Measurements from ENCODE around the gene FLYWCH1. TPM values are rescaled to one million over a fixed set of nuclear protein-coding genes. Genes with fewer than 3 reads are reported as not detected.
"Not testable (repeated sequence)": the region's sequence is repeated elsewhere in the genome, so short reads cannot be mapped to it uniquely, and the experiment has no call there.

FLYWCH1 gene
- total and polyA plus RNA-seq, 5 donors, result 28.9 to 43.9 (median 36.1) TPM

GRCh38 chr16:2899564-2900072 lies 12.1 kb upstream of the FLYWCH1 start:
- Histone ChIP-seq H3K9me3 (ENCODE audit: control insufficient read depth, low read length) (no peaks in the 10 kb centered on the region), H3K27me3 (ENCODE audit: control insufficient read depth, insufficient read depth) (no peaks in the 10 kb centered on the region), H3K4me1 (ENCODE audit: control insufficient read depth, insufficient read depth, low read length) (no peaks in the 10 kb centered on the region), H3K27ac (ENCODE audit: low read length) (no peak overlapping the region), H3K4me3 (ENCODE audit: low read length) (no peak overlapping the region)
- 92% methylated on average over 13 of the region's 13 CpGs for WGBS
- ATAC-seq (no peak), DNase-seq (peak in 1 of 3 donors; percentile 34)
- intact Hi-C loops (cut with DNase I), result no loop called here

DNA sequence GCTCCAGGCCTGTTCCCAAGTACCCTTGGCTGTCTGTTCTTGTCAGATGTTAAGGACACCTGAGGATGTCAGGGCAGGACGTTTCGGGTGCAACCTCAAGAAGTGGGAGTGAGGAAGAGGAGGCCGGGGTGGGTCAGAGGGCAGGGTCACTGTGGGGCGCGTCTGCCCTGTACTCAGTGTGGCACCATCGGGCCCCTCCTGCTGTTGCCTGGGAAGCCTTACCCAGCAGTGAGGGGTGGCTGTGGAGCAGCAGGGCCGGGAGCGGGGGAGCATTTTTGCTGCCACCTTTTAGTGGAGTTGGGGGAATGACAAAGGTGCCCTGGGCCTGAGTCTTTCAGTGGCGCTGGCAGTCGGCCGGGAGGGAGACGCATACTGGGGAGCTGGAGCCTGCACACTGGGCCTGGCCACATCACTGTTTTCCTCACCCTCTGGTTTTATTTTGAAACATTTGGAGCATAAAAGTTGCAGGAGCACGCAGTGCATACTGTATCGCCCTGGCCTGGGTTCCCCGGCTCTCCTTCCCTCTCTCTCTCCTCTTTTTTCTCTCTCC lies 11.1 kb upstream of the FLYWCH1 start:
- intact Hi-C loops (cut with DNase I), result no loop called here
- Histone ChIP-seq H3K4me1 (ENCODE audit: control insufficient read depth, insufficient read depth, low read length) (no peaks in the 10 kb centered on the region), H3K9me3 (ENCODE audit: control insufficient read depth, low read length) (no peaks in the 10 kb centered on the region), H3K4me3 (ENCODE audit: low read length) (no peak overlapping the region), H3K27ac (ENCODE audit: low read length) (no peak overlapping the region), H3K27me3 (ENCODE audit: control insufficient read depth, insufficient read depth) (no peaks in the 10 kb centered on the region)
- ATAC-seq (no peak), DNase-seq (peak in 1 of 3 donors; percentile 59)
- WGBS, result 92% methylated on average over 15 of the region's 15 CpGs

GRCh38 chr16:2902337-2903130 lies 9.2 kb upstream of the FLYWCH1 start:
- ATAC-seq (no peak), DNase-seq (peak in 1 of 3 donors; percentile 51)
- H3K9me3 ChIP-seq (ENCODE audit: control insufficient read depth, low read length), result no peaks in the 10 kb centered on the region
- intact Hi-C loops (cut with DNase I), result no loop called here
- H3K4me3 ChIP-seq (ENCODE audit: low read length), result no peak overlapping the region
- H3K4me1 ChIP-seq (ENCODE audit: control insufficient read depth, insufficient read depth, low read length), result no peaks in the 10 kb centered on the region
- H3K27me3 ChIP-seq (ENCODE audit: control insufficient read depth, insufficient read depth), result no peaks in the 10 kb centered on the region
- H3K27ac ChIP-seq (ENCODE audit: low read length), result no peak overlapping the region
- 93% methylated on average over 9 of the region's 9 CpGs for WGBS

- 1% methylated on average over 62 of the region's 62 CpGs for WGBS
- no peaks in the 10 kb centered on the region for H3K9me3 ChIP-seq (ENCODE audit: control insufficient read depth, low read length)
- ATAC-seq (peak; percentile 71 to 74), DNase-seq (peak; percentile 85 to 94 (median 94))
- H3K27ac ChIP-seq (ENCODE audit: low read length), result peak overlapping the region; percentile 94
- intact Hi-C loops (cut with DNase I), result loop anchor here in 1 of 4 donors (2.0 kb wide), 1 partner anchor 22 kb away; the partner anchor contains the start of gene FLYWCH2
- peak overlapping the region; percentile 64 for H3K4me3 ChIP-seq (ENCODE audit: low read length)
- H3K4me1 ChIP-seq (ENCODE audit: control insufficient read depth, insufficient read depth, low read length), result no peaks in the 10 kb centered on the region
- no peaks in the 10 kb centered on the region for H3K27me3 ChIP-seq (ENCODE audit: control insufficient read depth, insufficient read depth)
Measured at GRCh38 chr16:2904100-2904921, 7.4 kb upstream of the FLYWCH1 start.

DNA sequence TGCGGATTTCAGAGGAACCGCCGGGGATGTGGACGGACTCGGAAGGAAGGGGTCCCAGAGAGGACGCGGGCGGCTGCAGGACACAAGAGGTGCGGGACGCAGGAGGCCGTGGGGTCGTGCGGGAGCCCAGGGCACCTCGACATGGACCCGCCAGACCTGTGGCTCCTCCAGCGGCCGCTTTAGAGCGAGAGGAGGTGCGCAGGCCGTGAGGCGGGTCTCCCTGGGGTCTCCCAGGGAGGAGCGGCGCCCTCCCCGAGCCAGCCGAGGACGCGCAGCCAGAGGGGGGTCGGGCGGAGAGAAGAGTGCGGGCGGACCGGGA lies 6.8 kb upstream of the FLYWCH1 start:
- ATAC-seq (no peak), DNase-seq (peak in 2 of 3 donors; percentile 56 to 80)
- intact Hi-C loops (cut with DNase I), result loop anchor here in 1 of 4 donors (2.0 kb wide), 1 partner anchor 22 kb away; the partner anchor contains the start of gene FLYWCH2
- peak overlapping the region; percentile 64 for H3K4me3 ChIP-seq (ENCODE audit: low read length)
- no peaks in the 10 kb centered on the region for H3K9me3 ChIP-seq (ENCODE audit: control insufficient read depth, low read length)
- H3K27me3 ChIP-seq (ENCODE audit: control insufficient read depth, insufficient read depth), result no peaks in the 10 kb centered on the region
- peak overlapping the region; percentile 94 for H3K27ac ChIP-seq (ENCODE audit: low read length)
- no peaks in the 10 kb centered on the region for H3K4me1 ChIP-seq (ENCODE audit: control insufficient read depth, insufficient read depth, low read length)
- 0% methylated on average over 32 of the region's 32 CpGs for WGBS

DNA sequence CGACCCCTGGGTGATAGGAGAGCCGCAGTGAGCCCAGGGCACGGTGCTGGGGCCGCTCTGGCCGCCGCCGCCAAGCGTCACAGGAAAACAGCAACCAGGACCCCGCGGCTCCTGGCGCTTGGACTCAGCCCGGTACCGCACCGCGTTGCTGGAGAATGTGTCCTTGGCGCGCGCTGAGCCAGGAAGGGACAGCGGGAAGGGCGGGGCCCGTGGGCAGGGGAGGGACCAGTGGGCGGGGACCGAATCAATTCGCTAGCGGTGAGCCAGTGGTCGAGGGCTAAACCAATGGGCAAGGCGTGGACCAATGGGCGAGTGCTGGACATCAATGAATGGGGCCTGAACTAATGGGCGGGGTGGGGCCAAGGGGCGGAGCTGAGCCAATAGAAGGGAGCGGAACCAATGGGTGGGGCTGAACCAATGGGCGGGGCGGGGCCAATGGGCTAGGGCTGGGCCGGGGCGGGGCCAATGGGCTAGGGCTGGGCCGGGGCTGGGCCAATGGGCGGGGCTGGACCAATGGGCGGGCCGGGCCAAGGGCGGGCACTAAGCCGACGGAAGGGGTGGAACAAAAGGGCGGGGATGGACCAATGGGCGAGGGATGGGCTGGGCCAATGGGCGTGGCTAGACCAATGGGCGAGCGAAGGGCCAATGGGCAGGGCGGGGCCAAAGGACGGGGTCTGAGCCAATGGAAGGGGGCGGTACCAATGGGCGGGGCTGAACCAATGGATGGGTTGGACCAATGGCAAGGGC lies 6.3 kb upstream of the FLYWCH1 start:
- Histone ChIP-seq H3K27ac (ENCODE audit: low read length) (peak overlapping the region; percentile 94), H3K27me3 (ENCODE audit: control insufficient read depth, insufficient read depth) (no peaks in the 10 kb centered on the region), H3K4me1 (ENCODE audit: control insufficient read depth, insufficient read depth, low read length) (no peaks in the 10 kb centered on the region), H3K4me3 (ENCODE audit: low read length) (peak overlapping the region; percentile 64), H3K9me3 (ENCODE audit: control insufficient read depth, low read length) (no peaks in the 10 kb centered on the region)
- WGBS, result 1% methylated on average over 51 of the region's 51 CpGs
- intact Hi-C loops (cut with DNase I), result loop anchor here in 1 of 4 donors (2.0 kb wide), 1 partner anchor 23 kb away; the partner anchor contains the start of gene FLYWCH2
- ATAC-seq (peak; percentile 93 to 94), DNase-seq (peak; percentile 100)

DNA sequence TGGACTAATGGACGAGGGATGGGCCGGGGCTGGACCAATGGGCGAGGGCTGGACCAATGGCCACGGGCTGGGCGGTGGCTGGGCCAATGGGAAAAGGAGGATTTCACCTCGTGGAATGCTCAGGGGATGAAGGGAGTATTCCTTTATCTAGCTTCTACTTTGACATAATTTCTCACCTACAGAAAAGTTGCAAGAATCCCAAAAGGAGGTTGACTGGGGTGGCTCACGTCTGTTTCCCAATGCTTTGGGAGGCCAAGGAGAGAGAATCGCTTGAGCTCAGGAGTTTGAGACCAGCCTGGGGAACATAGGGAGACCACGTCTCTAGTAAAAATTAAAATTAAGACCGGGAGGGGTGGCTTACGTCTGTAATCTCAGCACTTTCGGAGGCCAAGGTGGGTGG lies 5.7 kb upstream of the FLYWCH1 start:
- no peaks in the 10 kb centered on the region for H3K27me3 ChIP-seq (ENCODE audit: control insufficient read depth, insufficient read depth)
- H3K4me1 ChIP-seq (ENCODE audit: control insufficient read depth, insufficient read depth, low read length), result no peaks in the 10 kb centered on the region
- no peak for DNase-seq
- intact Hi-C loops (cut with DNase I), result loop anchor here in 1 of 4 donors (2.0 kb wide), 1 partner anchor 23 kb away; the partner anchor contains the start of gene FLYWCH2
- no peak overlapping the region for H3K27ac ChIP-seq (ENCODE audit: low read length)
- no peak overlapping the region for H3K4me3 ChIP-seq (ENCODE audit: low read length)
- no peaks in the 10 kb centered on the region for H3K9me3 ChIP-seq (ENCODE audit: control insufficient read depth, low read length)
- 29% methylated on average over 12 of the region's 12 CpGs for WGBS
- no peak for ATAC-seq

DNA sequence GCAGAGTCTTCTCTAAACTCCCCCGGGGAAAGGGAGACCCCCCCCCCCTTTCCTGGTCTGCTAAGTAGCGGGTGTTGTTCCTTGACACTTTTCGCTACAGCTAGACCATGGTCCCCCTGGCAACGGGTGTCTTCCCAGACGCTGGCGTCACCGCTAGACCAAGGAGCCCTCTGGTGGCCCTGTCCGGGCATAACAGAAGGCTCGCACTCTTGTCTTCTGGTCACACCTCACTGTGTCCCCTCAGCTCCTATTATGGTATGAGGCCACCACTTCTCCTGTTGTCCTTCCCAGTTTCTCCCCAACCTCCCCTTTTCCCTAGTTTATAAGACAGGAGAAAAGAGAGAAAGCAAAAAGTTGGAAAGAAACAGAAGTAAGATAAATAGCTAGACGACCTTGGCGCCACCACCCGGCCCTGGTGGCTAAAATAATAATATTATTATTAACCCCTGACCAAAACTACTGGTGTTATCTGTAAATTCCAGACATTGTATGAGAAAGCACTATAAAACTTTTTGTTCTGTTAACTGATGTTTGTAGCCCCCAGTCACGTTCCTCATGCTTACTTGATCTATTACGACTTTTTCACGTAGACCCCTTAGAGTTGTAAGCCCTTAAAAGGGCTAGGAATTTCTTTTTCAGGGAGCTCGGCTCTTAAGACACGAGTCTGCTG lies 4.5 kb upstream of the FLYWCH1 start:
- WGBS, result 14% methylated on average over 17 of the region's 17 CpGs

GRCh38 chr16:2910441-2910969 lies 1.2 kb upstream of the FLYWCH1 start:
- ATAC-seq (no peak), DNase-seq (no peak)
- WGBS, result 60% methylated on average over 5 of the region's 5 CpGs
- Histone ChIP-seq H3K4me3 (ENCODE audit: low read length) (no peak overlapping the region), H3K9me3 (ENCODE audit: control insufficient read depth, low read length) (no peaks in the 10 kb centered on the region), H3K27me3 (ENCODE audit: control insufficient read depth, insufficient read depth) (no peaks in the 10 kb centered on the region), H3K4me1 (ENCODE audit: control insufficient read depth, insufficient read depth, low read length) (peaks cover 5% of the 10 kb centered on the region), H3K27ac (ENCODE audit: low read length) (no peak overlapping the region)
- intact Hi-C loops (cut with DNase I), result loop anchor here in 2 of 4 donors (5.0 kb wide), 2 partner anchors 38 to 43 kb away; no protein-coding TSS in a partner anchor

More for the DNA sequence above, 4.5 kb upstream of the FLYWCH1 start:
- DNase-seq, result peak; percentile 68 to 82 (median 75)
- H3K27ac ChIP-seq (ENCODE audit: low read length); H3K9me3 ChIP-seq (ENCODE audit: control insufficient read depth, low read length); H3K4me3 ChIP-seq (ENCODE audit: low read length); intact Hi-C loops (cut with DNase I); H3K4me1 ChIP-seq (ENCODE audit: control insufficient read depth, insufficient read depth, low read length); H3K27me3 ChIP-seq (ENCODE audit: control insufficient read depth, insufficient read depth); ATAC-seq: not testable (repeated sequence)
